ENCODE data around the gene SOBP. TPM values are rescaled to one million over a fixed set of nuclear protein-coding genes. Genes with fewer than 3 reads are reported as not detected.

The SOBP gene
- total RNA-seq, 2 experiments from 2014 or later: 0.05 to 0.17 TPM

- H3K27me3 ChIP-seq (ENCODE audit: control insufficient read depth in 1 of 2, insufficient read depth in 2 of 2, low read length in 2 of 2): peaks cover 12 to 25% of the 10 kb centered on the region in 2 experiments
- peaks cover 65% of the 10 kb centered on the region for H3K27me3 Mint-ChIP-seq
These were observed 149.6 kb downstream of the SOBP start for GRCh38 chr6:107639511-107639910.

GRCh38 chr6:107641071-107641470 is 151.2 kb downstream of the SOBP start:
- CTCF ChIA-PET: no interaction called here
- POLR2A ChIA-PET: no interaction called here
- no peak for ATAC-seq (ENCODE audit: poor library complexity)
- H3K4me3 ChIP-seq (ENCODE audit: low read length): no peak overlapping the region
- intact Hi-C loops (cut with DNase I, micrococcal nuclease): no loop called here
- no peaks in the 10 kb centered on the region for H3K36me3 ChIP-seq (ENCODE audit: insufficient read depth, low read length)
- no peaks in the 10 kb centered on the region for H3K9me3 ChIP-seq (ENCODE audit: control insufficient read depth in 1 of 2, insufficient read depth in 1 of 2, low read length in 2 of 2)
- Mint-ChIP-seq H3K4me3 (no peak overlapping the region), H3K27ac (no peak overlapping the region), H3K27me3 (peaks cover 55% of the 10 kb centered on the region), H3K9me3 (no peaks in the 10 kb centered on the region), H3K4me1 (ENCODE audit: low read depth) (no peaks in the 10 kb centered on the region), H3K36me3 (ENCODE audit: low read depth) (no peaks in the 10 kb centered on the region)
- no peak for TF ChIP-seq CTCF (IDR thresholded peaks at IDR 0.05)
- DNase-seq: no peak
- H3K4me1 ChIP-seq (ENCODE audit: insufficient read depth, low read length): no peaks in the 10 kb centered on the region
- H3K27me3 ChIP-seq (ENCODE audit: control insufficient read depth in 1 of 2, insufficient read depth in 2 of 2, low read length in 2 of 2): peaks cover under 1 to 14% of the 10 kb centered on the region in 2 experiments
- H3K27ac ChIP-seq (ENCODE audit: low read depth in 1 of 2, low read length in 2 of 2): no peak overlapping the region

More at GRCh38 chr6:107639511-107639910, 149.6 kb downstream of the SOBP start:
- Histone ChIP-seq H3K36me3 (ENCODE audit: insufficient read depth, low read length) (no peaks in the 10 kb centered on the region), H3K4me3 (ENCODE audit: low read length) (no peak overlapping the region), H3K9me3 (ENCODE audit: control insufficient read depth in 1 of 2, insufficient read depth in 1 of 2, low read length in 2 of 2) (peaks cover 0 to 5% of the 10 kb centered on the region in 2 experiments), H3K4me1 (ENCODE audit: insufficient read depth, low read length) (peaks cover 5% of the 10 kb centered on the region), H3K27ac (ENCODE audit: low read depth in 1 of 2, low read length in 2 of 2) (no peak overlapping the region)
- no peaks in the 10 kb centered on the region for H3K9me3 Mint-ChIP-seq
- DNase-seq: no peak
- H3K4me3 Mint-ChIP-seq: no peak overlapping the region
- ChIA-PET POLR2A (interaction anchor here (0.8 kb wide), 1 partner anchor 43 kb away, joined by 3 read pairs; no protein-coding TSS in a partner anchor), CTCF (no interaction called here)
- no peak for ATAC-seq (ENCODE audit: poor library complexity)
- intact Hi-C loops (cut with DNase I, micrococcal nuclease): no loop called here
- H3K4me1 Mint-ChIP-seq (ENCODE audit: low read depth): no peaks in the 10 kb centered on the region
- no peak for TF ChIP-seq CTCF (IDR thresholded peaks at IDR 0.05)
- no peaks in the 10 kb centered on the region for H3K36me3 Mint-ChIP-seq (ENCODE audit: low read depth)
- no peak overlapping the region for H3K27ac Mint-ChIP-seq

GRCh38 chr6:107641500-107641941 is 151.6 kb downstream of the SOBP start:
- ATAC-seq (ENCODE audit: poor library complexity) (no peak), DNase-seq (no peak)
- POLR2A ChIA-PET: interaction anchor here (0.7 kb wide), 1 partner anchor 235 kb away, joined by 3 read pairs; no protein-coding TSS in a partner anchor
- no peak overlapping the region for H3K27ac ChIP-seq (ENCODE audit: low read depth in 1 of 2, low read length in 2 of 2)
- H3K27me3 ChIP-seq (ENCODE audit: control insufficient read depth in 1 of 2, insufficient read depth in 2 of 2, low read length in 2 of 2): peaks cover 0 to 12% of the 10 kb centered on the region in 2 experiments
- H3K4me3 ChIP-seq (ENCODE audit: low read length): no peak overlapping the region
- H3K9me3 Mint-ChIP-seq: no peaks in the 10 kb centered on the region
- intact Hi-C loops (cut with DNase I, micrococcal nuclease): no loop called here
- H3K4me3 Mint-ChIP-seq: no peak overlapping the region
- CTCF ChIA-PET: no interaction called here
- H3K36me3 ChIP-seq (ENCODE audit: insufficient read depth, low read length): no peaks in the 10 kb centered on the region
- H3K27me3 Mint-ChIP-seq: peaks cover 50% of the 10 kb centered on the region
- H3K4me1 ChIP-seq (ENCODE audit: insufficient read depth, low read length): no peaks in the 10 kb centered on the region
- H3K9me3 ChIP-seq (ENCODE audit: control insufficient read depth in 1 of 2, insufficient read depth in 1 of 2, low read length in 2 of 2): no peaks in the 10 kb centered on the region
- no peak for TF ChIP-seq CTCF (IDR thresholded peaks at IDR 0.05)
- H3K4me1 Mint-ChIP-seq (ENCODE audit: low read depth): no peaks in the 10 kb centered on the region
- H3K27ac Mint-ChIP-seq: no peak overlapping the region
- no peaks in the 10 kb centered on the region for H3K36me3 Mint-ChIP-seq (ENCODE audit: low read depth)
